GM18873 (cell line): ENCODE measurements around the gene UBE2E2.
A peak's percentile ranks its signal among the peaks of the same experiment; 100 is the strongest.

Source experiments
- ATAC-seq: cut with Tn5 transposase; IDR thresholded peaks from one replicate; pipeline ENCODE4 v1.9.1; 2021; ENCODE audit warnings: mild to moderate bottlenecking, moderate library complexity, moderate number of reproducible peaks; ENCODE audit not compliant: unreplicated experiment, low FRiP score

Gene UBE2E2

GRCh38 chr3:23192816-23193215, 10.3 kb upstream of the UBE2E2 start:
- no peak for ATAC-seq

- no peak for ATAC-seq
These were observed 9.3 kb upstream of the UBE2E2 start for GRCh38 chr3:23193831-23194230.

- ATAC-seq, result no peak
These were observed 4.3 kb upstream of the UBE2E2 start for GRCh38 chr3:23198801-23199200.

- ATAC-seq, result no peak
These were observed 3.5 kb upstream of the UBE2E2 start for GRCh38 chr3:23199649-23200048.

- ATAC-seq, result no peak
These were observed 1.8 kb upstream of the UBE2E2 start for GRCh38 chr3:23201154-23201838.

- ATAC-seq, result peak; percentile 21
These were observed 765 bp upstream of the UBE2E2 start for GRCh38 chr3:23202203-23202920.

GRCh38 chr3:23203708-23204330, 692 bp downstream of the UBE2E2 start:
- ATAC-seq, result no peak

- no peak for ATAC-seq
These were observed 3.2 kb downstream of the UBE2E2 start for GRCh38 chr3:23206366-23206765.

GRCh38 chr3:23209103-23209502, 6.0 kb downstream of the UBE2E2 start:
- no peak for ATAC-seq

- no peak for ATAC-seq
These were observed 6.8 kb downstream of the UBE2E2 start for GRCh38 chr3:23209747-23210487.

GRCh38 chr3:23213813-23214212, 10.7 kb downstream of the UBE2E2 start:
- ATAC-seq, result no peak

- ATAC-seq, result no peak
These were observed 14.9 kb downstream of the UBE2E2 start for GRCh38 chr3:23217872-23218554.

GRCh38 chr3:23219117-23219516, 16.0 kb downstream of the UBE2E2 start:
- ATAC-seq, result no peak

- ATAC-seq, result no peak
These were observed 16.4 kb downstream of the UBE2E2 start for GRCh38 chr3:23219552-23219951.

- ATAC-seq, result no peak
These were observed 18.0 kb downstream of the UBE2E2 start for GRCh38 chr3:23221136-23221535.

GRCh38 chr3:23232016-23232415, 28.9 kb downstream of the UBE2E2 start:
- no peak for ATAC-seq

GRCh38 chr3:23232854-23233253, 29.7 kb downstream of the UBE2E2 start:
- ATAC-seq, result no peak

- no peak for ATAC-seq
These were observed 32.1 kb downstream of the UBE2E2 start for GRCh38 chr3:23235264-23235663.

- no peak for ATAC-seq
These were observed 33.8 kb downstream of the UBE2E2 start for GRCh38 chr3:23236890-23237289.

GRCh38 chr3:23238156-23238555, 35.0 kb downstream of the UBE2E2 start:
- ATAC-seq, result no peak
